Effector memory CD8-positive, alpha-beta T cell (primary cell): Measurements from ENCODE around the gene TBC1D2.

Experiments
- ATAC-seq: fragments of 150-1000 bp; cut with Tn5 transposase; replicated peaks from 2 replicates; pipeline ENCODE4 v1.10.0; 2021; ENCODE audit warnings: mild to moderate bottlenecking, moderate library complexity
- DNase-seq, 3 experiments: peaks; one replicate each; pipeline ENCODE4 v3.0.0; 2021
- H3K27ac Mint-ChIP-seq, 2 donors: one replicate each; pipeline ENCODE4 v1.8.0; 2022; ENCODE audit warnings: mild to moderate bottlenecking in 2 of 2, mixed read lengths in 2 of 2, moderate library complexity in 2 of 2
- H3K27me3 Mint-ChIP-seq, 2 donors: one replicate each; pipeline ENCODE4 v1.8.0; 2022; ENCODE audit warnings: mixed read lengths in 2 of 2
- H3K36me3 Mint-ChIP-seq: one replicate; pipeline ENCODE4 v1.8.0; 2022; ENCODE audit warnings: mild to moderate bottlenecking, moderate library complexity, mixed read lengths; ENCODE audit not compliant: insufficient read depth
- H3K4me1 Mint-ChIP-seq, 2 donors: one replicate each; pipeline ENCODE4 v1.8.0; 2022; ENCODE audit warnings: low read depth in 2 of 2, mixed read lengths in 2 of 2
- H3K4me3 Mint-ChIP-seq, 2 donors: one replicate each; pipeline ENCODE4 v1.8.0; 2022; ENCODE audit warnings: mild to moderate bottlenecking in 2 of 2, mixed read lengths in 2 of 2, moderate library complexity in 2 of 2
- H3K9me3 Mint-ChIP-seq, 2 donors: one replicate each; pipeline ENCODE4 v1.8.0; 2022; ENCODE audit warnings: mixed read lengths in 2 of 2

TBC1D2 gene

GRCh38 chr9:98215271-98215670 lies 40.2 kb downstream of the TBC1D2 start:
- peaks cover 7% of the 10 kb centered on the region for H3K36me3 Mint-ChIP-seq
- no peaks in the 10 kb centered on the region for H3K4me1 Mint-ChIP-seq
- H3K27ac Mint-ChIP-seq = no peak overlapping the region
- no peak overlapping the region for H3K4me3 Mint-ChIP-seq
- no peaks in the 10 kb centered on the region for H3K27me3 Mint-ChIP-seq
- ATAC-seq (no peak), DNase-seq (no peak)
- no peaks in the 10 kb centered on the region for H3K9me3 Mint-ChIP-seq

- Mint-ChIP-seq H3K27ac (no peak overlapping the region), H3K36me3 (peaks cover 7% of the 10 kb centered on the region), H3K4me3 (no peak overlapping the region), H3K27me3 (no peaks in the 10 kb centered on the region), H3K4me1 (no peaks in the 10 kb centered on the region), H3K9me3 (no peaks in the 10 kb centered on the region)
- DNase-seq (no peak), ATAC-seq (no peak)
Observed at GRCh38 chr9:98214811-98215210, 40.6 kb downstream of the TBC1D2 start.

GRCh38 chr9:98211260-98211659 lies 44.2 kb downstream of the TBC1D2 start:
- Mint-ChIP-seq H3K4me1 (no peaks in the 10 kb centered on the region), H3K36me3 (peaks cover 3% of the 10 kb centered on the region), H3K4me3 (no peak overlapping the region), H3K27me3 (no peaks in the 10 kb centered on the region), H3K9me3 (no peaks in the 10 kb centered on the region), H3K27ac (peak overlapping the region in 1 of 2 donors; percentile 44)
- ATAC-seq = no peak
- no peak for DNase-seq

GRCh38 chr9:98210435-98210834 lies 45.0 kb downstream of the TBC1D2 start:
- no peak for ATAC-seq
- H3K4me1 Mint-ChIP-seq = peaks cover 3% of the 10 kb centered on the region in 2 donors
- peak overlapping the region in 1 of 2 donors; percentile 44 for H3K27ac Mint-ChIP-seq
- H3K4me3 Mint-ChIP-seq = no peak overlapping the region
- no peak for DNase-seq
- no peaks in the 10 kb centered on the region for H3K27me3 Mint-ChIP-seq
- peaks cover 3% of the 10 kb centered on the region for H3K36me3 Mint-ChIP-seq
- H3K9me3 Mint-ChIP-seq = no peaks in the 10 kb centered on the region

- no peaks in the 10 kb centered on the region for H3K9me3 Mint-ChIP-seq
- no peaks in the 10 kb centered on the region for H3K27me3 Mint-ChIP-seq
- H3K36me3 Mint-ChIP-seq = peaks cover 3% of the 10 kb centered on the region
- DNase-seq (no peak), ATAC-seq (no peak)
- peaks cover 3 to 4% of the 10 kb centered on the region in 2 donors for H3K4me1 Mint-ChIP-seq
- H3K27ac Mint-ChIP-seq = no peak overlapping the region
- no peak overlapping the region for H3K4me3 Mint-ChIP-seq
Observed at GRCh38 chr9:98209530-98209929, 45.9 kb downstream of the TBC1D2 start.

GRCh38 chr9:98208635-98209034 lies 46.8 kb downstream of the TBC1D2 start:
- H3K27me3 Mint-ChIP-seq = no peaks in the 10 kb centered on the region
- peaks cover 3 to 4% of the 10 kb centered on the region in 2 donors for H3K4me1 Mint-ChIP-seq
- no peak overlapping the region for H3K27ac Mint-ChIP-seq
- ATAC-seq = no peak
- no peak overlapping the region for H3K4me3 Mint-ChIP-seq
- H3K36me3 Mint-ChIP-seq = peaks cover 3% of the 10 kb centered on the region
- H3K9me3 Mint-ChIP-seq = no peaks in the 10 kb centered on the region
- no peak for DNase-seq

- ATAC-seq = no peak
- no peak overlapping the region for H3K27ac Mint-ChIP-seq
- no peak overlapping the region for H3K4me3 Mint-ChIP-seq
- no peak for DNase-seq
- no peaks in the 10 kb centered on the region for H3K9me3 Mint-ChIP-seq
- no peaks in the 10 kb centered on the region for H3K27me3 Mint-ChIP-seq
- H3K36me3 Mint-ChIP-seq = peaks cover 3% of the 10 kb centered on the region
- peaks cover 3 to 4% of the 10 kb centered on the region in 2 donors for H3K4me1 Mint-ChIP-seq
Observed at GRCh38 chr9:98207606-98208005, 47.8 kb downstream of the TBC1D2 start.

- no peak for DNase-seq
- no peak overlapping the region for H3K27ac Mint-ChIP-seq
- no peak for ATAC-seq
- no peaks in the 10 kb centered on the region for H3K9me3 Mint-ChIP-seq
- H3K4me3 Mint-ChIP-seq = no peak overlapping the region
- peaks cover 3 to 4% of the 10 kb centered on the region in 2 donors for H3K4me1 Mint-ChIP-seq
- H3K27me3 Mint-ChIP-seq = no peaks in the 10 kb centered on the region
- H3K36me3 Mint-ChIP-seq = peaks cover 3% of the 10 kb centered on the region
Observed at GRCh38 chr9:98206754-98207153, 48.7 kb downstream of the TBC1D2 start.

GRCh38 chr9:98204692-98205091 lies 50.8 kb downstream of the TBC1D2 start:
- Mint-ChIP-seq H3K4me3 (no peak overlapping the region), H3K27me3 (no peaks in the 10 kb centered on the region), H3K36me3 (peaks cover under 1% of the 10 kb centered on the region), H3K4me1 (peaks cover 3 to 4% of the 10 kb centered on the region in 2 donors), H3K9me3 (no peaks in the 10 kb centered on the region), H3K27ac (no peak overlapping the region)
- ATAC-seq (no peak), DNase-seq (no peak)

- H3K27ac Mint-ChIP-seq = no peak overlapping the region
- DNase-seq = no peak
- ATAC-seq = no peak
- H3K27me3 Mint-ChIP-seq = no peaks in the 10 kb centered on the region
- H3K36me3 Mint-ChIP-seq = peaks cover 3% of the 10 kb centered on the region
- H3K9me3 Mint-ChIP-seq = no peaks in the 10 kb centered on the region
- peaks cover 3 to 4% of the 10 kb centered on the region in 2 donors for H3K4me1 Mint-ChIP-seq
- H3K4me3 Mint-ChIP-seq = no peak overlapping the region
Observed at GRCh38 chr9:98203153-98203552, 52.3 kb downstream of the TBC1D2 start.

- DNase-seq = no peak
- peaks cover 3% of the 10 kb centered on the region for H3K36me3 Mint-ChIP-seq
- H3K4me3 Mint-ChIP-seq = no peak overlapping the region
- H3K27ac Mint-ChIP-seq = no peak overlapping the region
- ATAC-seq = no peak
- no peaks in the 10 kb centered on the region for H3K27me3 Mint-ChIP-seq
- peaks cover 3 to 4% of the 10 kb centered on the region in 2 donors for H3K4me1 Mint-ChIP-seq
- H3K9me3 Mint-ChIP-seq = no peaks in the 10 kb centered on the region
Observed at GRCh38 chr9:98202252-98202651, 53.2 kb downstream of the TBC1D2 start.

- Mint-ChIP-seq H3K27me3 (no peaks in the 10 kb centered on the region), H3K4me1 (peaks cover 3 to 4% of the 10 kb centered on the region in 2 donors), H3K4me3 (no peak overlapping the region), H3K27ac (peak overlapping the region in 1 of 2 donors; percentile 4), H3K36me3 (peaks cover 3% of the 10 kb centered on the region), H3K9me3 (no peaks in the 10 kb centered on the region)
- ATAC-seq (no peak), DNase-seq (no peak)
Observed at GRCh38 chr9:98201749-98202148, 53.7 kb downstream of the TBC1D2 start.

GRCh38 chr9:98201102-98201501 lies 54.3 kb downstream of the TBC1D2 start:
- H3K9me3 Mint-ChIP-seq = no peaks in the 10 kb centered on the region
- H3K27me3 Mint-ChIP-seq = no peaks in the 10 kb centered on the region
- no peak overlapping the region for H3K4me3 Mint-ChIP-seq
- H3K27ac Mint-ChIP-seq = peak overlapping the region in 1 of 2 donors; percentile 4
- ATAC-seq (no peak), DNase-seq (no peak)
- peaks cover 3% of the 10 kb centered on the region for H3K36me3 Mint-ChIP-seq
- H3K4me1 Mint-ChIP-seq = peaks cover 3 to 4% of the 10 kb centered on the region in 2 donors

GRCh38 chr9:98199388-98200033 lies 55.9 kb downstream of the TBC1D2 start:
- Mint-ChIP-seq H3K9me3 (no peaks in the 10 kb centered on the region), H3K27ac (no peak overlapping the region), H3K36me3 (peaks cover 3% of the 10 kb centered on the region), H3K27me3 (no peaks in the 10 kb centered on the region), H3K4me3 (no peak overlapping the region), H3K4me1 (no peaks in the 10 kb centered on the region)
- ATAC-seq (no peak), DNase-seq (no peak)
